Fibroblast of skin of scalp (primary cell): Measurements from ENCODE around the gene BUB3.

Source experiments
- DNase-seq: peaks from one replicate; pipeline ENCODE4 v3.0.0-alpha.2; 2013

The BUB3 gene

GRCh38 chr10:123141791-123142700 is 12.2 kb upstream of the BUB3 start:
- no peak for DNase-seq

- no peak for DNase-seq
Measured at GRCh38 chr10:123142701-123143161, 11.5 kb upstream of the BUB3 start.

GRCh38 chr10:123143162-123143824 is 10.9 kb upstream of the BUB3 start:
- no peak for DNase-seq

- no peak for DNase-seq
Measured at GRCh38 chr10:123143825-123144168, 10.4 kb upstream of the BUB3 start.

GRCh38 chr10:123144697-123145541 is 9.3 kb upstream of the BUB3 start:
- no peak for DNase-seq

- no peak for DNase-seq
Measured at GRCh38 chr10:123145542-123146012, 8.6 kb upstream of the BUB3 start.

- DNase-seq, result no peak
Measured at GRCh38 chr10:123146013-123146893, 7.9 kb upstream of the BUB3 start.

GRCh38 chr10:123146894-123147634 is 7.1 kb upstream of the BUB3 start:
- DNase-seq, result no peak

- no peak for DNase-seq
Measured at GRCh38 chr10:123147635-123148413, 6.4 kb upstream of the BUB3 start, which contains the start of gene HMX2. Gene HMX2, plus strand, starts transcription at chr10:123148136. Its CDS starts 243 bp downstream, at chr10:123148379.

- no peak for DNase-seq
Measured at GRCh38 chr10:123148414-123149161, 5.6 kb upstream of the BUB3 start.

GRCh38 chr10:123149162-123149567 is 5.0 kb upstream of the BUB3 start:
- no peak for DNase-seq

- no peak for DNase-seq
Measured at GRCh38 chr10:123149568-123150270, 4.5 kb upstream of the BUB3 start.

GRCh38 chr10:123150271-123150985 is 3.8 kb upstream of the BUB3 start:
- DNase-seq, result no peak

- DNase-seq, result no peak
Measured at GRCh38 chr10:123150986-123151736, 3.0 kb upstream of the BUB3 start.

GRCh38 chr10:123151737-123152135 is 2.5 kb upstream of the BUB3 start:
- DNase-seq, result no peak

GRCh38 chr10:123153486-123154091 is 613 bp upstream of the BUB3 start:
- DNase-seq, result no peak
